SK-N-SH treated with all-trans-retinoic acid at 6 μM for 48 hours (cell line): Measurements from ENCODE around the gene TSPAN18.

ENCODE experiments used
- ARNTL ChIP-seq: fragments of 450-650 bp; formaldehyde crosslinking; IDR thresholded peaks from 2 replicates; pipeline ENCODE4 v1.5.0; 2020; ENCODE audit warnings: low read depth, mild to moderate bottlenecking, moderate library complexity, borderline replicate concordance
- CSDC2 ChIP-seq: fragments of 250-450 bp; sonication (Bioruptor Pico); IDR thresholded peaks from 2 replicates; pipeline ENCODE4 v1.5.0; 2020; ENCODE audit warnings: mild to moderate bottlenecking, moderate library complexity
- ISL1 ChIP-seq: fragments of 250-450 bp; sonication (Bioruptor Pico); IDR thresholded peaks from 2 replicates; pipeline ENCODE4 v2.1.2; 2022; ENCODE audit warnings: mild to moderate bottlenecking, moderate library complexity
- OSR1 ChIP-seq: fragments of 250-450 bp; sonication (Bioruptor Pico); IDR thresholded peaks from 2 replicates; pipeline ENCODE4 v1.8.0; 2022; ENCODE audit warnings: moderate library complexity, mild to moderate bottlenecking, inconsistent platforms
- PPARA ChIP-seq: fragments of 250-450 bp; sonication (Bioruptor Pico); IDR thresholded peaks from 2 replicates; pipeline ENCODE4 v1.5.0; 2020; ENCODE audit warnings: mild to moderate bottlenecking, borderline replicate concordance
- RARB ChIP-seq: fragments of 250-450 bp; sonication (Bioruptor Pico); IDR thresholded peaks from 2 replicates; pipeline ENCODE4 v1.8.0; 2021; ENCODE audit warnings: mild to moderate bottlenecking, moderate library complexity
- TCF4 ChIP-seq: fragments of 250-450 bp; sonication (Bioruptor Pico); IDR thresholded peaks from 2 replicates; pipeline ENCODE4 v1.8.0; 2021; ENCODE audit warnings: mild to moderate bottlenecking, moderate library complexity, borderline replicate concordance
- TOX ChIP-seq: fragments of 250-450 bp; sonication (Bioruptor Pico); IDR thresholded peaks from 2 replicates; pipeline ENCODE4 v1.8.0; 2021; ENCODE audit warnings: mild to moderate bottlenecking, moderate library complexity, borderline replicate concordance
- ZNF565 ChIP-seq: fragments of 450-650 bp; formaldehyde crosslinking; conservative IDR thresholded peaks from 2 replicates; pipeline ENCODE4 v1.5.0; 2020; ENCODE audit warnings: low read depth, mild to moderate bottlenecking, moderate library complexity
- ZNF8 ChIP-seq: fragments of 450-650 bp; formaldehyde crosslinking; IDR thresholded peaks from 2 replicates; pipeline ENCODE4 v1.5.0; 2020; ENCODE audit warnings: mild to moderate bottlenecking, moderate library complexity
- TF ChIP-seq, protein P1 (sequence below): fragments of 250-450 bp; sonication (Bioruptor Pico); IDR thresholded peaks from 2 replicates; pipeline ENCODE4 v1.5.0; 2020; ENCODE audit warnings: mild to moderate bottlenecking, moderate library complexity
- TF ChIP-seq, protein P2 (sequence below): fragments of 250-450 bp; sonication (Bioruptor Pico); IDR thresholded peaks from 2 replicates; pipeline ENCODE4 v1.8.0; 2020; ENCODE audit warnings: mild to moderate bottlenecking, moderate library complexity, borderline replicate concordance
- TF ChIP-seq, protein P3 (sequence below): fragments of 250-450 bp; sonication (Bioruptor Pico); IDR thresholded peaks from 2 replicates; pipeline ENCODE4 v1.5.1; 2020; ENCODE audit warnings: low read depth, mild to moderate bottlenecking, moderate library complexity

DNA sequence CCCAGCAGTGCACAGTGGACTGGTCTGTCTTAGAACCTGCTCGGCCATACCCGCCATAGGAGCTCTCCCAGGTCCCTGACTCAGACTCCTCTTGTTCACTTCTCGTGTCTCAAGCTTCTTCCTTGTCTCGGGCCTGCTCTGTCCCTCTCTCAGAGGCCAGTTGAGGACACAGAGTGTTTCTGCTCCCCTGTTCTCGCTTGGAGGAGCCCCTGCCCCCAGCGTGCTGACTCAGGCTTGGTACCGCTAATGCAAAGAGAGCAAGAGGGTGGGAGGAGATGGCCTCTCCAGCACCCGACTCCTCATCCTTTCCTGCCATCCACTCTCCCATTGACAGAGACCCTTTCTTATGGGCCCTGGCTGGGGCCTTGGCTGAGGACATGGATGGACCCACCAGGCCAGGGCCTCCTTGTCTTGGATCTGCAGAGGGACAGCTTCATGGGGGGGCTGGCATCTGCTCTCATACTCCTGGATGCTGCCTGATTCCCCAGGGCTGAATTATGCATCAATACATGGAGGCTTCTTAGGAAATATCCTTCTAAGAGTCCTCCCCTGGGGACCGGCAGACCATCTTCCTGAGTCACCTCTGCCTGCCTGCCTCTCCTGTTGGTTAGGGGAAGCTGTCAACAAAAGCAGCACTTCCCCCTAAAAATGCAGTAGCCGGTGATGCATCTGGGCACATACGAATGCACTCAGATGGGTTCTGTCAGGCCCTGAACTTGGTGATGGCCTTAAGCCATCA, 15.9 kb downstream of the TSPAN18 start:
- TF ChIP-seq, protein P1, sequence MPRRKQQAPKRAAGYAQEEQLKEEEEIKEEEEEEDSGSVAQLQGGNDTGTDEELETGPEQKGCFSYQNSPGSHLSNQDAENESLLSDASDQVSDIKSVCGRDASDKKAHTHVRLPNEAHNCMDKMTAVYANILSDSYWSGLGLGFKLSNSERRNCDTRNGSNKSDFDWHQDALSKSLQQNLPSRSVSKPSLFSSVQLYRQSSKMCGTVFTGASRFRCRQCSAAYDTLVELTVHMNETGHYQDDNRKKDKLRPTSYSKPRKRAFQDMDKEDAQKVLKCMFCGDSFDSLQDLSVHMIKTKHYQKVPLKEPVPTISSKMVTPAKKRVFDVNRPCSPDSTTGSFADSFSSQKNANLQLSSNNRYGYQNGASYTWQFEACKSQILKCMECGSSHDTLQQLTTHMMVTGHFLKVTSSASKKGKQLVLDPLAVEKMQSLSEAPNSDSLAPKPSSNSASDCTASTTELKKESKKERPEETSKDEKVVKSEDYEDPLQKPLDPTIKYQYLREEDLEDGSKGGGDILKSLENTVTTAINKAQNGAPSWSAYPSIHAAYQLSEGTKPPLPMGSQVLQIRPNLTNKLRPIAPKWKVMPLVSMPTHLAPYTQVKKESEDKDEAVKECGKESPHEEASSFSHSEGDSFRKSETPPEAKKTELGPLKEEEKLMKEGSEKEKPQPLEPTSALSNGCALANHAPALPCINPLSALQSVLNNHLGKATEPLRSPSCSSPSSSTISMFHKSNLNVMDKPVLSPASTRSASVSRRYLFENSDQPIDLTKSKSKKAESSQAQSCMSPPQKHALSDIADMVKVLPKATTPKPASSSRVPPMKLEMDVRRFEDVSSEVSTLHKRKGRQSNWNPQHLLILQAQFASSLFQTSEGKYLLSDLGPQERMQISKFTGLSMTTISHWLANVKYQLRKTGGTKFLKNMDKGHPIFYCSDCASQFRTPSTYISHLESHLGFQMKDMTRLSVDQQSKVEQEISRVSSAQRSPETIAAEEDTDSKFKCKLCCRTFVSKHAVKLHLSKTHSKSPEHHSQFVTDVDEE (CRISPR knock-in tag), result no peak
- TF ChIP-seq ARNTL (CRISPR knock-in tag) (no peak), RARB (CRISPR knock-in tag) (no peak), CSDC2 (CRISPR knock-in tag) (no peak), TCF4 (no peak), TOX (CRISPR knock-in tag) (no peak), OSR1 (CRISPR knock-in tag) (no peak), ZNF565 (CRISPR knock-in tag) (no peak), PPARA (CRISPR knock-in tag) (no peak), ZNF8 (CRISPR knock-in tag) (no peak), ISL1 (CRISPR knock-in tag) (no peak)
- TF ChIP-seq, protein P2, sequence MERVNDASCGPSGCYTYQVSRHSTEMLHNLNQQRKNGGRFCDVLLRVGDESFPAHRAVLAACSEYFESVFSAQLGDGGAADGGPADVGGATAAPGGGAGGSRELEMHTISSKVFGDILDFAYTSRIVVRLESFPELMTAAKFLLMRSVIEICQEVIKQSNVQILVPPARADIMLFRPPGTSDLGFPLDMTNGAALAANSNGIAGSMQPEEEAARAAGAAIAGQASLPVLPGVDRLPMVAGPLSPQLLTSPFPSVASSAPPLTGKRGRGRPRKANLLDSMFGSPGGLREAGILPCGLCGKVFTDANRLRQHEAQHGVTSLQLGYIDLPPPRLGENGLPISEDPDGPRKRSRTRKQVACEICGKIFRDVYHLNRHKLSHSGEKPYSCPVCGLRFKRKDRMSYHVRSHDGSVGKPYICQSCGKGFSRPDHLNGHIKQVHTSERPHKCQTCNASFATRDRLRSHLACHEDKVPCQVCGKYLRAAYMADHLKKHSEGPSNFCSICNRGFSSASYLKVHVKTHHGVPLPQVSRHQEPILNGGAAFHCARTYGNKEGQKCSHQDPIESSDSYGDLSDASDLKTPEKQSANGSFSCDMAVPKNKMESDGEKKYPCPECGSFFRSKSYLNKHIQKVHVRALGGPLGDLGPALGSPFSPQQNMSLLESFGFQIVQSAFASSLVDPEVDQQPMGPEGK (CRISPR knock-in tag), result no peak
- TF ChIP-seq, protein P3, sequence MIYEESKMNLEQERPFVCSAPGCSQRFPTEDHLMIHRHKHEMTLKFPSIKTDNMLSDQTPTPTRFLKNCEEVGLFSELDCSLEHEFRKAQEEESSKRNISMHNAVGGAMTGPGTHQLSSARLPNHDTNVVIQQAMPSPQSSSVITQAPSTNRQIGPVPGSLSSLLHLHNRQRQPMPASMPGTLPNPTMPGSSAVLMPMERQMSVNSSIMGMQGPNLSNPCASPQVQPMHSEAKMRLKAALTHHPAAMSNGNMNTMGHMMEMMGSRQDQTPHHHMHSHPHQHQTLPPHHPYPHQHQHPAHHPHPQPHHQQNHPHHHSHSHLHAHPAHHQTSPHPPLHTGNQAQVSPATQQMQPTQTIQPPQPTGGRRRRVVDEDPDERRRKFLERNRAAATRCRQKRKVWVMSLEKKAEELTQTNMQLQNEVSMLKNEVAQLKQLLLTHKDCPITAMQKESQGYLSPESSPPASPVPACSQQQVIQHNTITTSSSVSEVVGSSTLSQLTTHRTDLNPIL (CRISPR knock-in tag), result no peak
